ENCODE measurements around the gene GKN1. TPM values are rescaled to one million over a fixed set of nuclear protein-coding genes. Genes with fewer than 3 reads are reported as not detected.

Gene GKN1
- total RNA-seq, 1 donor from 2014 or later: 1.7 TPM

DNA sequence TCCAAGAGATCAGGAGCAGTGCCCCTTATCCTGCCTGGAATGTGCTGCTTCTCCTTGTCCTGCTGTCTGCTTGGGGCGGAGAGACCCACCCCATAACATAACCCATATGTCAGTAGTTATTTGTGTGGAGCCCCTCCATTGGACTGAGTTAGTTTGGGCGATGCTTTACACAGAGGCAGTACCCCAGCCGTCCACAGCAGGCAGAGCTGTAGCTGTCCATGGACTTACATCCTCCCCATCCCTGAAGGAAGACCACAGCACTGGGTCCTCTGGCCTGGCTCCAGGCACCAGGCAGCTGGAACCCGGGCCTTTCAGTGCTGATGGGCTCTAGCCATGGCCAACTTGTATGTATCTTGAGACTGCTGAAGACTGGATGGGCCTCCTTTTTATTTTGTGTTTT lies 42.0 kb upstream of the GKN1 start:
- no peaks in the 10 kb centered on the region for H3K36me3 Mint-ChIP-seq
- no peak for DNase-seq (ENCODE audit: extremely low spot score, unreplicated experiment)
- TF ChIP-seq, protein P1, sequence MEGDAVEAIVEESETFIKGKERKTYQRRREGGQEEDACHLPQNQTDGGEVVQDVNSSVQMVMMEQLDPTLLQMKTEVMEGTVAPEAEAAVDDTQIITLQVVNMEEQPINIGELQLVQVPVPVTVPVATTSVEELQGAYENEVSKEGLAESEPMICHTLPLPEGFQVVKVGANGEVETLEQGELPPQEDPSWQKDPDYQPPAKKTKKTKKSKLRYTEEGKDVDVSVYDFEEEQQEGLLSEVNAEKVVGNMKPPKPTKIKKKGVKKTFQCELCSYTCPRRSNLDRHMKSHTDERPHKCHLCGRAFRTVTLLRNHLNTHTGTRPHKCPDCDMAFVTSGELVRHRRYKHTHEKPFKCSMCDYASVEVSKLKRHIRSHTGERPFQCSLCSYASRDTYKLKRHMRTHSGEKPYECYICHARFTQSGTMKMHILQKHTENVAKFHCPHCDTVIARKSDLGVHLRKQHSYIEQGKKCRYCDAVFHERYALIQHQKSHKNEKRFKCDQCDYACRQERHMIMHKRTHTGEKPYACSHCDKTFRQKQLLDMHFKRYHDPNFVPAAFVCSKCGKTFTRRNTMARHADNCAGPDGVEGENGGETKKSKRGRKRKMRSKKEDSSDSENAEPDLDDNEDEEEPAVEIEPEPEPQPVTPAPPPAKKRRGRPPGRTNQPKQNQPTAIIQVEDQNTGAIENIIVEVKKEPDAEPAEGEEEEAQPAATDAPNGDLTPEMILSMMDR (conservative IDR thresholded peaks at IDR 0.05): no peak
- no peak overlapping the region for H3K4me3 Mint-ChIP-seq
- H3K9me3 Mint-ChIP-seq: no peaks in the 10 kb centered on the region
- peaks cover 14% of the 10 kb centered on the region for H3K27me3 Mint-ChIP-seq
- no peaks in the 10 kb centered on the region for H3K4me1 Mint-ChIP-seq (ENCODE audit: unreplicated experiment)
- H3K27ac Mint-ChIP-seq: no peak overlapping the region

DNA sequence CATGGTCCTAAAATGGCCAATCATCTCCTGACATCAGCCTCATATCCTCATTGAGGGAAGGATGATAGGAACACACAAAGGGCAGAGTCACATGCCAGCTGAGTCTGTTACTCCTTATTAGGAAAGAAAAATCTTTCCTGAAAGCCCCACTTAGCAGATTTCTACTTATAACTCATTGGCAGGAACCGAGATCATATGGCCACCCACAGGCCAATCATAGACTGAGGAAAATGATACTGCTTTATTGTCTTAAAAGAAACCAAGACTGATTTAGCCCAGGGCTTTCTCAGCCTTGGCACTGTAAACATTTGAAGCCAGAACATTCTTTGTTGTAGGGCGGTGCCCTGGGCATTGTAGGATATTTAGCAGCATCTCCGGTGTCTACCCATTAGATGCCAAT lies 40.4 kb upstream of the GKN1 start:
- no peak for DNase-seq (ENCODE audit: extremely low spot score, unreplicated experiment)
- H3K27ac Mint-ChIP-seq: no peak overlapping the region
- H3K36me3 Mint-ChIP-seq: no peaks in the 10 kb centered on the region
- H3K27me3 Mint-ChIP-seq: peaks cover 15% of the 10 kb centered on the region
- H3K4me3 Mint-ChIP-seq: no peak overlapping the region
- no peaks in the 10 kb centered on the region for H3K9me3 Mint-ChIP-seq
- no peaks in the 10 kb centered on the region for H3K4me1 Mint-ChIP-seq (ENCODE audit: unreplicated experiment)
- TF ChIP-seq, protein P1 (conservative IDR thresholded peaks at IDR 0.05): no peak

DNA sequence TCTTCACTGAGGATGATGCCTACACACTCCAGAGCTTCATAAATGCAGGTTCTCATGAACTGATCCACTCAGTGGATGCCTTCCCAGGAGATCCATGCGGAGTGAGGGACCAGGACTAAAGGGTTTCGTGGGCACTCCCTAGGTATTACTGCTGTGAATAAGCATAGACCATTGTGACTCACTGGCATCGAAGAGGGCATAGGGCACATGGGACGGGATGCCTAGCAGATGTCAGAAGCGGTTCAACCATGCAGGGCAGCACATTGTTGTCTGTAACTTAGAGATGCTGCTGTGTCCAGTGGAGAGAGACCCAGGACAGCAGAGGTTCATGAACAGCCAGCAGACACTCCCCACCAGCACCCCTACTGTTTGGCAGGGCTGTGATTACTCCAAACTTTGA lies 39.0 kb upstream of the GKN1 start:
- Mint-ChIP-seq H3K4me3 (no peak overlapping the region), H3K9me3 (no peaks in the 10 kb centered on the region), H3K36me3 (no peaks in the 10 kb centered on the region), H3K4me1 (ENCODE audit: unreplicated experiment) (no peaks in the 10 kb centered on the region), H3K27ac (no peak overlapping the region), H3K27me3 (peaks cover 15% of the 10 kb centered on the region)
- TF ChIP-seq, protein P1 (conservative IDR thresholded peaks at IDR 0.05): no peak
- DNase-seq (ENCODE audit: extremely low spot score, unreplicated experiment): no peak

DNA sequence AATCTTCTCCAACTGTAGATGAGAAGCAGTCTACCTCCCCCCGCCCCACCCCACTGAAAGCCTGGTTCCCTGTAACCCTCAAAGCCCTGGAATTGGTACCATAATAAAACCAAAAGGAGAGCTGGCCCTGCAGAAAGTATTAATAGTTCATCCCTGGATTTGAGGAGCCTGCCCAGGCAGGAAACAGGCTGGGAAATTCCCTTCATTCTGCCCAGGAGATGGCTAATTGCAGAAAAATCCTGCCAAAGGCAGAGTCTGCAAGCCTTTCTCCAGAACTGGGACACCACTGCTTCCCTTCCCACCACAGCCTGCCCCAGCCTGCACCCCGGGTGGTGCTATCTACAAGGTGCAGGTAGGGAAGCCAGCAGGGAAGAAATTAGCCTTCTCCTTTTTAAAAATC lies 38.0 kb upstream of the GKN1 start:
- TF ChIP-seq, protein P1 (conservative IDR thresholded peaks at IDR 0.05): no peak
- Mint-ChIP-seq H3K9me3 (no peaks in the 10 kb centered on the region), H3K27ac (no peak overlapping the region), H3K4me1 (ENCODE audit: unreplicated experiment) (no peaks in the 10 kb centered on the region), H3K27me3 (peaks cover 21% of the 10 kb centered on the region), H3K36me3 (no peaks in the 10 kb centered on the region), H3K4me3 (no peak overlapping the region)
- DNase-seq (ENCODE audit: extremely low spot score, unreplicated experiment): no peak

DNA sequence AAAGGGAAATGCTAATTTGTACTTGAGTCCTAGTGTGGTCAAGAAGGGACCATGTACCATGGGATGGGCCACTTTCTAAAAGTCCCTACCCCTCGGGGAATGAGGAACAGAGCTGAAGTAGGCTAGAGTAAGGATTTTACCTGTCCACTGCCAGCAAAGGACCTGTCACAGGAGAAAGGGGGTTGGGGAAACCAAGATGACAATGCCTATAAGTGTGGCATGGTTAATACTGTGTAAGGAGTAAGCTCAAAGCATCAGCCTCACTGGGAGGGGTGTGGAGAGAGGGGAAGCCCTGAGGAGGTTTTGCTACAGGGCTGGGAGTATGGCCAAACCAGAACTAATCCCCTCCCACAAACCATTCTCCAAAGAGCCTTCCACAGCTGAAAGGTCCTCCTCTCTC lies 37.5 kb upstream of the GKN1 start:
- H3K4me3 Mint-ChIP-seq: no peak overlapping the region
- TF ChIP-seq, protein P1 (conservative IDR thresholded peaks at IDR 0.05): no peak
- no peaks in the 10 kb centered on the region for H3K4me1 Mint-ChIP-seq (ENCODE audit: unreplicated experiment)
- no peaks in the 10 kb centered on the region for H3K9me3 Mint-ChIP-seq
- no peak for DNase-seq (ENCODE audit: extremely low spot score, unreplicated experiment)
- peaks cover 21% of the 10 kb centered on the region for H3K27me3 Mint-ChIP-seq
- no peak overlapping the region for H3K27ac Mint-ChIP-seq
- H3K36me3 Mint-ChIP-seq: no peaks in the 10 kb centered on the region

Measured in type B pancreatic cell (in vitro differentiated cells).